ENCODE measurements around the gene TAS2R31. TPM values are rescaled to one million over a fixed set of nuclear protein-coding genes. Genes with fewer than 3 reads are reported as not detected.

Gene TAS2R31
- polyA plus RNA-seq, 5 donors: 1.0 to 2.9 (median 2.1) TPM

- DNase-seq: no peak
Observed at GRCh38 chr12:11007608-11008007, 23.6 kb downstream of the TAS2R31 start.

GRCh38 chr12:10998204-10998603 lies 33.0 kb downstream of the TAS2R31 start, which contains the start of gene TAS2R20:
Gene TAS2R20, minus strand, starts transcription at chr12:10998304. Its CDS starts 429 bp downstream, at chr12:10997875.
- DNase-seq: no peak

GRCh38 chr12:10994307-10994706 lies 36.9 kb downstream of the TAS2R31 start:
- peak; percentile 2 to 9 for DNase-seq

- no peak for DNase-seq
Observed at GRCh38 chr12:10989107-10989506, 42.1 kb downstream of the TAS2R31 start.

- DNase-seq: no peak
Observed at GRCh38 chr12:10986812-10987211, 44.4 kb downstream of the TAS2R31 start, which contains the start of gene TAS2R50. Gene TAS2R50, minus strand, starts transcription at chr12:10986912. Its CDS starts 52 bp downstream, at chr12:10986860.

GRCh38 chr12:10982244-10982643 lies 49.0 kb downstream of the TAS2R31 start:
- no peak for DNase-seq

Other genes with a start within 250 kb of the TAS2R31 start
- gene TAS2R7, start 228.8 kb downstream of the TAS2R31 start, polyA plus RNA-seq (ENCODE audit: insufficient read depth in 1 of 5, insufficient read length in 5 of 5, low replicate concordance in 1 of 5): not detected
- gene TAS2R8, start 224.1 kb downstream of the TAS2R31 start, polyA plus RNA-seq (ENCODE audit: insufficient read depth in 1 of 5, insufficient read length in 5 of 5, low replicate concordance in 1 of 5): not detected
- not detected for gene TAS2R9, start 221.2 kb downstream of the TAS2R31 start, polyA plus RNA-seq (ENCODE audit: insufficient read depth in 1 of 5, insufficient read length in 5 of 5, low replicate concordance in 1 of 5)
- 1 to 10 TPM; 1.1 to 3.5 (median 2.4) TPM for gene TAS2R10, start 205.0 kb downstream of the TAS2R31 start, polyA plus RNA-seq (ENCODE audit: insufficient read depth in 1 of 5, insufficient read length in 5 of 5, low replicate concordance in 1 of 5)
- gene PRR4, start 181.9 kb downstream of the TAS2R31 start, polyA plus RNA-seq (ENCODE audit: insufficient read depth in 1 of 5, insufficient read length in 5 of 5, low replicate concordance in 1 of 5): 10 to 100 TPM in 3 of 5 donors, 1 to 10 TPM in 2; 7.2 to 16.9 (median 11.4) TPM
- 10 to 100 TPM in 4 of 5 donors, 1 to 10 TPM in 1; 7.2 to 20.8 (median 14.9) TPM for gene PRH1, start 147.2 kb downstream of the TAS2R31 start, polyA plus RNA-seq (ENCODE audit: insufficient read depth in 1 of 5, insufficient read length in 5 of 5, low replicate concordance in 1 of 5)
- gene TAS2R13, start 121.8 kb downstream of the TAS2R31 start, polyA plus RNA-seq (ENCODE audit: insufficient read depth in 1 of 5, insufficient read length in 5 of 5, low replicate concordance in 1 of 5): under 1 TPM in 3 of 5 donors, not detected in 2; 0.10 to 0.30 (median 0.14) TPM
- under 1 TPM; 0.49 to 0.75 (median 0.71) TPM for gene PRH2, start 102.2 kb downstream of the TAS2R31 start, polyA plus RNA-seq (ENCODE audit: insufficient read depth in 1 of 5, insufficient read length in 5 of 5, low replicate concordance in 1 of 5)
- gene TAS2R14, start 92.1 kb downstream of the TAS2R31 start, polyA plus RNA-seq (ENCODE audit: insufficient read depth in 1 of 5, insufficient read length in 5 of 5, low replicate concordance in 1 of 5): 1 to 10 TPM; 3.6 to 6.0 (median 5.6) TPM
- gene TAS2R50, start 44.5 kb downstream of the TAS2R31 start, polyA plus RNA-seq (ENCODE audit: insufficient read depth in 1 of 5, insufficient read length in 5 of 5, low replicate concordance in 1 of 5): under 1 TPM in 3 of 5 donors, not detected in 2; 0.11 to 0.37 (median 0.26) TPM
- 1 to 10 TPM; 2.1 to 5.1 (median 3.4) TPM for gene TAS2R20, start 33.1 kb downstream of the TAS2R31 start, polyA plus RNA-seq (ENCODE audit: insufficient read depth in 1 of 5, insufficient read length in 5 of 5, low replicate concordance in 1 of 5)
- 1 to 10 TPM; 1.5 to 3.4 (median 2.5) TPM for gene TAS2R19, start 8.8 kb downstream of the TAS2R31 start, polyA plus RNA-seq (ENCODE audit: insufficient read depth in 1 of 5, insufficient read length in 5 of 5, low replicate concordance in 1 of 5)
- under 1 TPM in 4 of 5 donors, not detected in 1; 0.13 to 0.43 (median 0.32) TPM for gene TAS2R46, start 30.9 kb upstream of the TAS2R31 start, polyA plus RNA-seq (ENCODE audit: insufficient read depth in 1 of 5, insufficient read length in 5 of 5, low replicate concordance in 1 of 5)
- 1 to 10 TPM in 1 of 5 donors, under 1 TPM in 4; 0.27 to 1.0 (median 0.74) TPM for gene TAS2R43, start 60.9 kb upstream of the TAS2R31 start, polyA plus RNA-seq (ENCODE audit: insufficient read depth in 1 of 5, insufficient read length in 5 of 5, low replicate concordance in 1 of 5)
- gene TAS2R30, start 103.2 kb upstream of the TAS2R31 start, polyA plus RNA-seq (ENCODE audit: insufficient read depth in 1 of 5, insufficient read length in 5 of 5, low replicate concordance in 1 of 5): under 1 TPM; 0.22 to 0.51 (median 0.23) TPM
- 10 to 100 TPM; 11.9 to 15.3 (median 14.2) TPM for gene SMIM10L1, start 139.8 kb upstream of the TAS2R31 start, polyA plus RNA-seq (ENCODE audit: insufficient read depth in 1 of 5, insufficient read length in 5 of 5, low replicate concordance in 1 of 5)
- gene TAS2R42, start 155.5 kb upstream of the TAS2R31 start, polyA plus RNA-seq (ENCODE audit: insufficient read depth in 1 of 5, insufficient read length in 5 of 5, low replicate concordance in 1 of 5): not detected
- under 1 TPM in 2 of 5 donors, not detected in 3; 0.16 to 0.17 TPM for gene PRB3, start 238.3 kb upstream of the TAS2R31 start, polyA plus RNA-seq (ENCODE audit: insufficient read depth in 1 of 5, insufficient read length in 5 of 5, low replicate concordance in 1 of 5)